ENCODE data around the gene SOX9. TPM values are rescaled to one million over a fixed set of nuclear protein-coding genes. Genes with fewer than 3 reads are reported as not detected.
A peak's percentile ranks its signal among the peaks of the same experiment; 100 is the strongest.

Gene SOX9
- total RNA-seq, 1 experiment from 2014 or later = 21.7 TPM

DNA sequence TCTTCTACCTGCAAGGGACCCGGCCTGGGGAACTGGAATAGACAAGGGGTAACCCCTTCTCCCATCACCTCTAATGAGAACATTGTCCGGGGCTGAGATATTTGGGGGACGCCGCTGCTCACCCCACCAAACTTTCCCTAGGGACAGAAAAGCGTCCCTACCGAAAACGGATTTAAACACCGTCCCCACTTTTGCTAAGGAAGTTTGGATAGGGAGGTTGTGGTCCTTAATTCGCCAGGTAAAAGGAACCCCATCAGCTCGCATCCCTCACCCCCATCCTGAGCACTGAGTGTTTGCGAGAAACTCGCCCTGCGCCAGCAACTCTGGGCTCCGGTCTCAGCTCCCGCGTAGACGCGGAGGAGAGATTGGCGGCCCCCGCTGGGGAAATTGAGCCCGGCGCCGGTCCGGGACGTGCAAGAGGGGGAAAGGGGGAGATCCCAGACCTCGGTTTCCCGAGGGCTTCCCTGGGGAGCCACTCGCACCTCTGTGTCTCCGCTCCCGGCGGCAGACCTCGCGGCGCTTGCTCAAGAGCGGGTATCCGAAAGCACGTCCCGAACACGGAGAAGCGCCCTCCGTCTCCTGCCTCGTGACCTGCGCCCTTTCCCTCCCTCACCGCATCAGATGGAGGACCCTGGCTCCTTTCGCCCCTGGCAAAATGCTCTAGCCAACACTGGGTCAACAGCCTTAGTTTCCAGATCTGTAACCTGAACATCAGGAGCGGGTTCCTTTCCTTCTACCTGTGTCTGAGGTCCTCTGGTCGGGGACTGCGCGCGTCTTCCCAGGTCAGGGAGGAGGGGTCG lies 3.1 kb upstream of the SOX9 start:
- H3K4me2 ChIP-seq = peak overlapping the region; percentile 94
- no peak overlapping the region for H3K4me3 ChIP-seq
- POLR2A ChIA-PET (ENCODE audit: unreplicated experiment) = interaction anchor here (0.6 kb wide), 1 partner anchor 8 kb away, joined by 6 read pairs; no protein-coding TSS in a partner anchor

GRCh38 chr17:72118335-72119076 lies 2.3 kb upstream of the SOX9 start:
- Histone ChIP-seq H3F3A (ENCODE audit: insufficient read depth, low read depth) (no peaks in the 10 kb centered on the region), H2AFZ (no peak overlapping the region; the same call in 1 of the 2 replicates), H3K9me3 (ENCODE audit: insufficient read depth, low read depth) (peaks cover 4% of the 10 kb centered on the region; the same call in 1 of the 2 replicates), H3K9me2 (ENCODE audit: insufficient read depth) (no peaks in the 10 kb centered on the region), H3K36me3 (ENCODE audit: low read depth) (peaks cover 7% of the 10 kb centered on the region; the same call in 1 of the 2 replicates), H3K4me1 (replicated peaks; ENCODE audit: insufficient read depth) (peaks cover 21% of the 10 kb centered on the region; the same call in 1 of the 2 replicates), H3K4me2 (peak overlapping the region; percentile 94), H4K20me1 (ENCODE audit: insufficient read depth) (peaks cover 13% of the 10 kb centered on the region; the same call in 1 of the 2 replicates), H3K27ac (no peak overlapping the region), H3K4me3 (no peak overlapping the region), H3K27me3 (ENCODE audit: insufficient read depth, low read depth) (no peaks in the 10 kb centered on the region), H3K79me2 (ENCODE audit: low read depth) (peaks cover 26% of the 10 kb centered on the region)
- intact Hi-C loops (cut with micrococcal nuclease; ENCODE audit: unreplicated experiment) = loop anchor here (1.0 to 10.0 kb wide), 10 partner anchors 146 to 1482 kb away; no protein-coding TSS in a partner anchor
- CTCF ChIA-PET = no interaction called here
- POLR2A ChIA-PET (ENCODE audit: unreplicated experiment) = no interaction called here
- TF ChIP-seq CTCF (conservative IDR thresholded peaks at IDR 0.05) (peak; percentile 98), EZH2 (IDR thresholded peaks at IDR 0.05; ENCODE audit: low read depth) (no peak)
- BruUV-seq (replicated peaks) = no TSS peak
- peak; percentile 52 to 81 for DNase-seq

More for the DNA sequence above, 3.1 kb upstream of the SOX9 start:
- no TSS peak for BruUV-seq (replicated peaks)
- H3K4me1 ChIP-seq (replicated peaks; ENCODE audit: insufficient read depth) = peaks cover 15% of the 10 kb centered on the region; the same call in 1 of the 2 replicates
- H3K9me3 ChIP-seq (ENCODE audit: insufficient read depth, low read depth) = peaks cover 4% of the 10 kb centered on the region; the same call in 1 of the 2 replicates
- H3K27me3 ChIP-seq (ENCODE audit: insufficient read depth, low read depth) = no peaks in the 10 kb centered on the region
- peak in 1 of 2 experiments; percentile 30 for DNase-seq
- no peak overlapping the region for H3K27ac ChIP-seq
- peaks cover 18% of the 10 kb centered on the region for H3K79me2 ChIP-seq (ENCODE audit: low read depth)
- H3F3A ChIP-seq (ENCODE audit: insufficient read depth, low read depth) = no peaks in the 10 kb centered on the region
- 0 out of 2 replicates have a peak, but pooled peaks cover 8% of the 10 kb centered on the region for H4K20me1 ChIP-seq (ENCODE audit: insufficient read depth)
- intact Hi-C loops (cut with micrococcal nuclease; ENCODE audit: unreplicated experiment) = loop anchor here (1.0 to 10.0 kb wide), 10 partner anchors 145 to 1481 kb away; no protein-coding TSS in a partner anchor
- CTCF ChIA-PET = interaction anchor here (0.6 kb wide), 1 partner anchor 495 kb away, joined by 3 read pairs; no protein-coding TSS in a partner anchor
- TF ChIP-seq CTCF (conservative IDR thresholded peaks at IDR 0.05) (no peak), EZH2 (IDR thresholded peaks at IDR 0.05; ENCODE audit: low read depth) (no peak)
- H2AFZ ChIP-seq = no peak overlapping the region; the same call in 1 of the 2 replicates
- no peaks in the 10 kb centered on the region for H3K9me2 ChIP-seq (ENCODE audit: insufficient read depth)
- peaks cover under 1% of the 10 kb centered on the region; the same call in 1 of the 2 replicates for H3K36me3 ChIP-seq (ENCODE audit: low read depth)

Data from PC-9 (cell line).